ENCODE results near the gene BRCC3. TPM values are rescaled to one million over a fixed set of nuclear protein-coding genes. Genes with fewer than 3 reads are reported as not detected.

BRCC3 gene
- polyA plus RNA-seq, 1 of the 3 experiments (the other 2 are of a cell fraction) = 11.2 TPM

- DNase-seq = no peak
- Histone ChIP-seq H3K36me3 (replicated peaks in 1 of 2; ENCODE audit: control insufficient read depth in 1 of 2, insufficient read depth in 2 of 2, low read length in 1 of 2) (no peaks in the 10 kb centered on the region), H3K9me3 (no peaks in the 10 kb centered on the region), H3K27me3 (ENCODE audit: insufficient read depth) (no peaks in the 10 kb centered on the region), H3K4me1 (ENCODE audit: control insufficient read depth in 1 of 2, insufficient read depth in 2 of 2, low read depth in 1 of 2, low read length in 1 of 2) (no peaks in the 10 kb centered on the region), H2AFZ (ENCODE audit: low read depth) (no peak overlapping the region), H3K9ac (no peak overlapping the region), H3K27ac (ENCODE audit: low read depth in 2 of 2, low read length in 1 of 2) (no peak overlapping the region), H3K79me2 (ENCODE audit: insufficient read depth) (no peaks in the 10 kb centered on the region), H3K4me3 (ENCODE audit: low read depth in 2 of 2, low read length in 1 of 2) (no peak overlapping the region), H3K9me2 (no peaks in the 10 kb centered on the region), H4K20me1 (ENCODE audit: insufficient read depth) (no peaks in the 10 kb centered on the region), H3F3A (replicated peaks; ENCODE audit: insufficient read depth) (no peaks in the 10 kb centered on the region), H3K4me2 (no peak overlapping the region)
- no peak for TF ChIP-seq CTCF (IDR thresholded peaks at IDR 0.05)
- TF ChIP-seq PBX3 (IDR thresholded peaks at IDR 0.05) = no peak
- no peak for TF ChIP-seq RXRA (IDR thresholded peaks at IDR 0.05; ENCODE audit: borderline replicate concordance, low read depth)
- no peak for TF ChIP-seq USF2 (IDR thresholded peaks at IDR 0.05; ENCODE audit: borderline replicate concordance, low read depth, low read length)
- TF ChIP-seq FOSL2 (IDR thresholded peaks at IDR 0.05; ENCODE audit: borderline replicate concordance, low read depth) = no peak
- TF ChIP-seq MAX (IDR thresholded peaks at IDR 0.05; ENCODE audit: low read depth) = no peak
- TF ChIP-seq CHD2 (IDR thresholded peaks at IDR 0.05; ENCODE audit: low read length, partially characterized antibody) = no peak
- TF ChIP-seq EZH2phosphoT487 (IDR thresholded peaks at IDR 0.05; ENCODE audit: borderline replicate concordance, low read depth) = no peak
- no peak for TF ChIP-seq TEAD4 (IDR thresholded peaks at IDR 0.05; ENCODE audit: borderline replicate concordance, insufficient read depth)
- no peak for TF ChIP-seq IRF3 (IDR thresholded peaks at IDR 0.05; ENCODE audit: low read depth, low read length)
- no peak for TF ChIP-seq MEF2A (IDR thresholded peaks at IDR 0.05; ENCODE audit: borderline replicate concordance, low read depth)
- TF ChIP-seq SMC3 (IDR thresholded peaks at IDR 0.05; ENCODE audit: low read depth, low read length) = no peak
- TF ChIP-seq FOXJ3 (CRISPR knock-in tag; IDR thresholded peaks at IDR 0.05) = no peak
- TF ChIP-seq EP300 (IDR thresholded peaks at IDR 0.05; ENCODE audit: borderline replicate concordance in 1 of 2, low read depth in 1 of 2, low read length in 1 of 2) = no peak
- TF ChIP-seq FOXM1 (IDR thresholded peaks at IDR 0.05; ENCODE audit: low read depth) = no peak
- no peak for TF ChIP-seq GABPA (IDR thresholded peaks at IDR 0.05; ENCODE audit: low read depth)
- TF ChIP-seq MXI1 (IDR thresholded peaks at IDR 0.05; ENCODE audit: low read depth, low read length) = no peak
- no peak for TF ChIP-seq RAD21 (IDR thresholded peaks at IDR 0.05; ENCODE audit: low read length)
- no peak for TF ChIP-seq YY1 (IDR thresholded peaks at IDR 0.05; ENCODE audit: low read depth)
- POLR2A ChIA-PET = no interaction called here
- CTCF ChIA-PET = interaction anchor here (1.5 kb wide), 1 partner anchor 17 kb away, joined by 6 read pairs; no protein-coding TSS in a partner anchor
- WGBS (ENCODE audit: low lambda C conversion rate) = no CpG with 5 or more reads among the region's 1 CpG
Measured at GRCh38 chrX:155132110-155132509, 60.8 kb downstream of the BRCC3 start.
